Lung (tissue), 12 donors: ENCODE data around the gene IFT52. TPM values are rescaled to one million over a fixed set of nuclear protein-coding genes. Genes with fewer than 3 reads are reported as not detected.

Experiments used
- ATAC-seq: fragments of 200-7000 bp; cut with Tn5 transposase; one replicate; pipeline ENCODE4 v1.9.1; 2020; ENCODE audit warnings: moderate number of reproducible peaks; ENCODE audit not compliant: insufficient read depth, low FRiP score
- DNase-seq, 3 donors: peaks; one replicate each; pipeline ENCODE4 v3.0.0-alpha.2; 2013 to 2017
- H3K27ac ChIP-seq, 2 donors: one replicate each; pipeline ENCODE4 v1.5.1; 2013; ENCODE audit warnings: mild to moderate bottlenecking in 2 of 2, moderate library complexity in 2 of 2, control low read depth in 1 of 2, inconsistent platforms in 1 of 2, low read depth in 1 of 2, low read length in 1 of 2
- H3K27me3 ChIP-seq, 3 donors: one replicate each; pipeline ENCODE4 v1.5.1; 2013; ENCODE audit warnings: low read length in 2 of 3; ENCODE audit not compliant: control insufficient read depth in 3 of 3, insufficient read depth in 3 of 3
- H3K36me3 ChIP-seq, 4 donors: one replicate each; pipeline ENCODE4 v1.5.1; 2013; ENCODE audit warnings: low read length in 4 of 4, mild to moderate bottlenecking in 1 of 4, moderate library complexity in 1 of 4; ENCODE audit not compliant: control insufficient read depth in 4 of 4, insufficient read depth in 4 of 4
- H3K4me1 ChIP-seq, 5 donors: one replicate each; pipeline ENCODE4 v1.5.1; 2013; ENCODE audit warnings: low read length in 5 of 5, mild to moderate bottlenecking in 2 of 5, moderate library complexity in 1 of 5; ENCODE audit not compliant: control insufficient read depth in 5 of 5, insufficient read depth in 5 of 5
- H3K4me3 ChIP-seq: one replicate; pipeline ENCODE4 v1.5.1; 2013; ENCODE audit warnings: mild to moderate bottlenecking, control low read depth, moderate library complexity
- H3K9ac ChIP-seq, 2 donors: one replicate each; pipeline ENCODE4 v1.5.1; 2013; ENCODE audit warnings: low read length in 2 of 2, control low read depth in 1 of 2; ENCODE audit not compliant: insufficient read depth in 1 of 2
- H3K9me3 ChIP-seq, 4 donors: one replicate each; pipeline ENCODE4 v1.5.1; 2013; ENCODE audit warnings: low read length in 3 of 4, mild to moderate bottlenecking in 1 of 4, moderate library complexity in 1 of 4; ENCODE audit not compliant: control insufficient read depth in 4 of 4, insufficient read depth in 3 of 4
- WGBS, 2 donors: extraction: QIAGEN DNeasy Blood & Tissue Kit; methylation state at CpG; one replicate each; pipeline ENCODE4 v1.1.7; 2013; 5-methylcytosine and 5-hydroxymethylcytosine counted together
- polyA plus RNA-seq, 2 donors: library from polyadenylated mRNA; stranded (reverse); fragments of 200-250 nt; gene quantifications; one replicate each; pipeline ENCODE4 v1.2.1, GENCODE V29; 2013
- total RNA-seq, 2 donors: library from RNA; depleted of rRNA in 1 of 2; stranded (reverse); fragments of >200 nt in 1 of 2; gene quantifications; one replicate each; pipeline ENCODE4 v1.2.1, GENCODE V29; 2014 to 2021
- TF ChIP-seq, protein P1 (sequence below): IDR thresholded peaks from 2 replicates; pipeline ENCODE4 v1.5.1; 2012; ENCODE audit warnings: mild to moderate bottlenecking; ENCODE audit errors: control extremely low read depth, extremely low read depth
- donor health status: control.
- donor health status: control.
- donor health status: Bipolar disorder and iron deficiency.
- donor health status: healthy.
- donor health status: DM: yes; HTN: yes; CAD: no.

Gene IFT52
- total and polyA plus RNA-seq, 4 donors: 16.0 to 49.0 (median 22.5) TPM

DNA sequence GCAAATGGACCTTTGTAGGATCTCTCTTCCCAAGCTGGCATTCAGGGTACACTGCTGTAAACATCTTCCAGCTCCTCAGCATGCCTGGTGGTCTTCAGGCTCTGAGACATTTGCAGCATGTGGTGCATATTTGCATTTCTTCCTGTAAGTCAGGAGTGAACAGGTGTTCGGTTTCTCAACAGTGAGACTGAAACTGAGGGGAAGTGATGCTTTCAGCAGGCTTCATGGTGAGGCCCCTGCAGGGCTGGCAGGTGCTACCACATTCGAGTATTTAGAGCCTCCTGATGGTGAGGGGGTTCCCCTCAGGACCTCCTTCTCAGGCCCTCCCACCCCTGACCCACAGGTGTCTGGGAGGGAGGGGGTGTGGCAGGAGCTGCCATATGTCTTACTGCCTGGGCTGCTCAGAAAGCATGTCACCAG lies 91.3 kb downstream of the IFT52 start:
- WGBS, 2 donors: 43 to 61% methylated on average over 2 of the region's 2 CpGs
- Histone ChIP-seq H3K9ac (no peak overlapping the region), H3K27me3 (no peaks in the 10 kb centered on the region), H3K4me1 (no peaks in the 10 kb centered on the region), H3K4me3 (no peak overlapping the region), H3K9me3 (no peaks in the 10 kb centered on the region), H3K36me3 (no peaks in the 10 kb centered on the region), H3K27ac (no peak overlapping the region)
- ATAC-seq (peak; percentile 11), DNase-seq (no peak)
- TF ChIP-seq, protein P1, sequence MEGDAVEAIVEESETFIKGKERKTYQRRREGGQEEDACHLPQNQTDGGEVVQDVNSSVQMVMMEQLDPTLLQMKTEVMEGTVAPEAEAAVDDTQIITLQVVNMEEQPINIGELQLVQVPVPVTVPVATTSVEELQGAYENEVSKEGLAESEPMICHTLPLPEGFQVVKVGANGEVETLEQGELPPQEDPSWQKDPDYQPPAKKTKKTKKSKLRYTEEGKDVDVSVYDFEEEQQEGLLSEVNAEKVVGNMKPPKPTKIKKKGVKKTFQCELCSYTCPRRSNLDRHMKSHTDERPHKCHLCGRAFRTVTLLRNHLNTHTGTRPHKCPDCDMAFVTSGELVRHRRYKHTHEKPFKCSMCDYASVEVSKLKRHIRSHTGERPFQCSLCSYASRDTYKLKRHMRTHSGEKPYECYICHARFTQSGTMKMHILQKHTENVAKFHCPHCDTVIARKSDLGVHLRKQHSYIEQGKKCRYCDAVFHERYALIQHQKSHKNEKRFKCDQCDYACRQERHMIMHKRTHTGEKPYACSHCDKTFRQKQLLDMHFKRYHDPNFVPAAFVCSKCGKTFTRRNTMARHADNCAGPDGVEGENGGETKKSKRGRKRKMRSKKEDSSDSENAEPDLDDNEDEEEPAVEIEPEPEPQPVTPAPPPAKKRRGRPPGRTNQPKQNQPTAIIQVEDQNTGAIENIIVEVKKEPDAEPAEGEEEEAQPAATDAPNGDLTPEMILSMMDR: no peak

DNA sequence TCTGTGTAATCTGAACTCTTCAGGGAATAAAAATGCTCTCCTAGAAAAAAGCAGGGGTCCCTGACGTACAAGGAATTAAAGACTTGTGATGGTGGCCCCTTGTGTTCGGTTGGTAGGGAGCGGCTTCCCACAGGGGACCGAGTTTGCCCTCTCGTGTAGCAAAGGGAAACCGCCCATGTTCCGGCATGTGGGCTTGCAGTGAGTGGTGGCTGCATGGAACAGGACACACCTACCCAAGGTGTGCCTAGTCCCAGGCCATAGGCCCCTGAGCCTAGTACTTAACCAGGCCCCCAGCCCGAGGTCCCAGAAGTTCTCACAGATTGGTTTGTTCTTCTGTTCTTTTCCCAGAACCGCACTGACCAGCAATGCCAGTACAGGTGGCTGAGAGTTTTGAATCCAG lies 91.7 kb downstream of the IFT52 start:
- Histone ChIP-seq H3K27ac (no peak overlapping the region), H3K27me3 (no peaks in the 10 kb centered on the region), H3K4me3 (no peak overlapping the region), H3K36me3 (no peaks in the 10 kb centered on the region), H3K9ac (no peak overlapping the region), H3K4me1 (no peaks in the 10 kb centered on the region), H3K9me3 (no peaks in the 10 kb centered on the region)
- 94 to 97% methylated on average over 9 of the region's 9 CpGs for WGBS, 2 donors
- DNase-seq (no peak), ATAC-seq (no peak)
- TF ChIP-seq, protein P1: no peak

DNA sequence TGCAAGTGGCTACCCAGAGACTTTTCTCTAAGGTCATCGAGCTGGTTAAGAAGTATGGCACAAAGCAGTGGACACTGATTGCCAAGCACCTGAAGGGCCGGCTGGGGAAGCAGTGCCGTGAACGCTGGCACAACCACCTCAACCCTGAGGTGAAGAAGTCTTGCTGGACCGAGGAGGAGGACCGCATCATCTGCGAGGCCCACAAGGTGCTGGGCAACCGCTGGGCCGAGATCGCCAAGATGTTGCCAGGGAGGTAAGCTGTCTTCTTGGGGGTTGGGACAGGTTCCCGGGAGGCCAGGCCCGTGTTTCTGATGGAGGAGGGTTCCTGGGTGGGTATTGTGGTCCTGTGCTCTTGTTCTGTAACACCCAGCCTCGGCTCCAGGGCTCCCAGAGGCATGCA lies 96.1 kb downstream of the IFT52 start:
- H3K27me3 ChIP-seq: no peaks in the 10 kb centered on the region
- DNase-seq: no peak
- H3K9ac ChIP-seq: no peak overlapping the region
- TF ChIP-seq, protein P1: no peak
- H3K4me1 ChIP-seq: no peaks in the 10 kb centered on the region
- H3K9me3 ChIP-seq: no peaks in the 10 kb centered on the region
- H3K4me3 ChIP-seq: no peak overlapping the region
- ATAC-seq: no peak
- H3K36me3 ChIP-seq: no peaks in the 10 kb centered on the region
- no peak overlapping the region for H3K27ac ChIP-seq
- 96 to 98% methylated on average over 13 of the region's 13 CpGs for WGBS, 2 donors

DNA sequence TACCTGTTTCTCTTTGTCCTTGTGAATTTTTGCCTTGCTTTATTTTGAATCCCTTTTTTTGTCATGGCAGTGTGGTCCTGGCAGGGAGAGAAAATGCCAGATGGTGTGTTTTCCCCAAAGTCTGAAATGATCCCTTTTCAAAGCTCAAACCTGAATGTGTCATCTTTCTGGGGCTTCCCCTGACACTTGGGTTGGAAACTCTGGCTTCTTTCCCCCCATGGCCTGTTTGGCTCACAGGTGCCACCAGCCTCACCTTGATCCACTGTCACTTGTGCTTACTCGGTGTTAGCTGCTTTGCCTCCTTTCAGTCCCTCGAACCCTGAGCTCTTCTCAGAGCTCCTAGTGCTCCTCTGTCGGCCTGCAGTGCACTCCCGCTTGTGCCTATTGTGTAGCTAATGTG lies 98.4 kb downstream of the IFT52 start:
- WGBS, 2 donors: 91 to 94% methylated on average over 4 of the region's 4 CpGs
- ATAC-seq (no peak), DNase-seq (no peak)
- Histone ChIP-seq H3K27me3 (no peaks in the 10 kb centered on the region), H3K4me1 (no peaks in the 10 kb centered on the region), H3K9me3 (no peaks in the 10 kb centered on the region), H3K4me3 (no peak overlapping the region), H3K27ac (no peak overlapping the region), H3K9ac (no peak overlapping the region), H3K36me3 (no peaks in the 10 kb centered on the region)
- TF ChIP-seq, protein P1: no peak
